ENCODE results near the gene KCNK4. TPM values are rescaled to one million over a fixed set of nuclear protein-coding genes. Genes with fewer than 3 reads are reported as not detected.

Gene KCNK4
- total and polyA plus RNA-seq, 2 of the 13 experiments (the other 11 are each of a cell fraction or from before 2014, with no cell fraction given), result not detected

DNA sequence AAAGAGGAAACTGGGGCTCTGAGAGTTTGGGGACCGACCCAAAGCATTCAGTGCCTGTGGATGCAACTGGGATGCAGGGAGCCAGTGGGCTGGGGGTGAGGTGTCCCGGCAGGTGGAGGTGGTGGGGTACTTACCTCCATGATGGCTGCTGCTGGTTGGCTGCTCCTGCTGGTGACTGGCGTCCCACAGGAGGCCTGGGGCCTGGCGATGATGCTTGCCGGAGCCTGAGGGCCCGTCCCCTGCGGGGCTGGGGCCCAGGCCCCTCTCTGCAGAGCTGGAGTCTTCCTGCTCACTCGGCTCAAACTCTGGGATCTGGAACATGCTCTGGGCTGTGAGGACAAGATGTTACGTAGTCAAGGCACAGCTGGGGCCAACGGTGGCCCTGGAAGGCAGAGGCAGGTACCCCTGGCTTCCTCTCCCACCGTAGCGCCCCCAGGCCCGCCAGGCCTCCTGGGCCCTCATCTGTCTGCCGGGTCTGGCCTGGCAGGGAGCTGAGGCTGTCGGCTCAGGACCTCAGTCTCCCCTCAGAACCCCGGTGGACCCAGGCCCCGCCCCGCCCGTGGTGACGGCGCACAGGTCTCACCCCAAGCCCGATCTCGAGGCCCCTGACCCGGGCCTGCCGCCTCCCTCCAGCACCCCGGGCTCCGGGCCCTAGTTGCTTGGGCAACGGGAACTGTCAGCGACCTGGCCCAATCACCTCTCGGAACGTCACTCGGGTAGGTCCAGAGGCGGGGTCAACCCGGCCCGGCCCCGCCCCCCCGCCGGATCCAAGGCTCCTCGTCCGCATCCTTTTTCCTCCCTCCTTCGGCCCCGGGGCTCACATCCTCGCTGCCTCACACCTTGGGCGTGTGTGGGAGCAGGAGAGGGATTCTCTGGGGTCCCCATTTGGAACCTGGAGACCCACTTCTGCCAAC is 6.8 kb upstream of the KCNK4 start, which contains the start of gene BAD (continued):
- TF ChIP-seq, protein P1, sequence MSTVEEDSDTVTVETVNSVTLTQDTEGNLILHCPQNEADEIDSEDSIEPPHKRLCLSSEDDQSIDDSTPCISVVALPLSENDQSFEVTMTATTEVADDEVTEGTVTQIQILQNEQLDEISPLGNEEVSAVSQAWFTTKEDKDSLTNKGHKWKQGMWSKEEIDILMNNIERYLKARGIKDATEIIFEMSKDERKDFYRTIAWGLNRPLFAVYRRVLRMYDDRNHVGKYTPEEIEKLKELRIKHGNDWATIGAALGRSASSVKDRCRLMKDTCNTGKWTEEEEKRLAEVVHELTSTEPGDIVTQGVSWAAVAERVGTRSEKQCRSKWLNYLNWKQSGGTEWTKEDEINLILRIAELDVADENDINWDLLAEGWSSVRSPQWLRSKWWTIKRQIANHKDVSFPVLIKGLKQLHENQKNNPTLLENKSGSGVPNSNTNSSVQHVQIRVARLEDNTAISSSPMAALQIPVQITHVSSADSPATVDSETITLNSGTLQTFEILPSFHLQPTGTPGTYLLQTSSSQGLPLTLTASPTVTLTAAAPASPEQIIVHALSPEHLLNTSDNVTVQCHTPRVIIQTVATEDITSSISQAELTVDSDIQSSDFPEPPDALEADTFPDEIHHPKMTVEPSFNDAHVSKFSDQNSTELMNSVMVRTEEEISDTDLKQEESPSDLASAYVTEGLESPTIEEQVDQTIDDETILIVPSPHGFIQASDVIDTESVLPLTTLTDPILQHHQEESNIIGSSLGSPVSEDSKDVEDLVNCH (CRISPR knock-in tag; IDR thresholded peaks at IDR 0.05), result no peak
- TF ChIP-seq, protein P2, sequence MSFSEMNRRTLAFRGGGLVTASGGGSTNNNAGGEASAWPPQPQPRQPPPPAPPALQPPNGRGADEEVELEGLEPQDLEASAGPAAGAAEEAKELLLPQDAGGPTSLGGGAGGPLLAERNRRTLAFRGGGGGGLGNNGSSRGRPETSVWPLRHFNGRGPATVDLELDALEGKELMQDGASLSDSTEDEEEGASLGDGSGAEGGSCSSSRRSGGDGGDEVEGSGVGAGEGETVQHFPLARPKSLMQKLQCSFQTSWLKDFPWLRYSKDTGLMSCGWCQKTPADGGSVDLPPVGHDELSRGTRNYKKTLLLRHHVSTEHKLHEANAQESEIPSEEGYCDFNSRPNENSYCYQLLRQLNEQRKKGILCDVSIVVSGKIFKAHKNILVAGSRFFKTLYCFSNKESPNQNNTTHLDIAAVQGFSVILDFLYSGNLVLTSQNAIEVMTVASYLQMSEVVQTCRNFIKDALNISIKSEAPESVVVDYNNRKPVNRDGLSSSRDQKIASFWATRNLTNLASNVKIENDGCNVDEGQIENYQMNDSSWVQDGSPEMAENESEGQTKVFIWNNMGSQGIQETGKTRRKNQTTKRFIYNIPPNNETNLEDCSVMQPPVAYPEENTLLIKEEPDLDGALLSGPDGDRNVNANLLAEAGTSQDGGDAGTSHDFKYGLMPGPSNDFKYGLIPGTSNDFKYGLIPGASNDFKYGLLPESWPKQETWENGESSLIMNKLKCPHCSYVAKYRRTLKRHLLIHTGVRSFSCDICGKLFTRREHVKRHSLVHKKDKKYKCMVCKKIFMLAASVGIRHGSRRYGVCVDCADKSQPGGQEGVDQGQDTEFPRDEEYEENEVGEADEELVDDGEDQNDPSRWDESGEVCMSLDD (CRISPR knock-in tag; IDR thresholded peaks at IDR 0.05; ENCODE audit: borderline replicate concordance), result no peak
- TF ChIP-seq, protein P3, sequence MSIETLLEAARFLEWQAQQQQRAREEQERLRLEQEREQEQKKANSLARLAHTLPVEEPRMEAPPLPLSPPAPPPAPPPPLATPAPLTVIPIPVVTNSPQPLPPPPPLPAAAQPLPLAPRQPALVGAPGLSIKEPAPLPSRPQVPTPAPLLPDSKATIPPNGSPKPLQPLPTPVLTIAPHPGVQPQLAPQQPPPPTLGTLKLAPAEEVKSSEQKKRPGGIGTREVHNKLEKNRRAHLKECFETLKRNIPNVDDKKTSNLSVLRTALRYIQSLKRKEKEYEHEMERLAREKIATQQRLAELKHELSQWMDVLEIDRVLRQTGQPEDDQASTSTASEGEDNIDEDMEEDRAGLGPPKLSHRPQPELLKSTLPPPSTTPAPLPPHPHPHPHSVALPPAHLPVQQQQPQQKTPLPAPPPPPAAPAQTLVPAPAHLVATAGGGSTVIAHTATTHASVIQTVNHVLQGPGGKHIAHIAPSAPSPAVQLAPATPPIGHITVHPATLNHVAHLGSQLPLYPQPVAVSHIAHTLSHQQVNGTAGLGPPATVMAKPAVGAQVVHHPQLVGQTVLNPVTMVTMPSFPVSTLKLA (IDR thresholded peaks at IDR 0.05), result no peak
- TF ChIP-seq, protein P4, sequence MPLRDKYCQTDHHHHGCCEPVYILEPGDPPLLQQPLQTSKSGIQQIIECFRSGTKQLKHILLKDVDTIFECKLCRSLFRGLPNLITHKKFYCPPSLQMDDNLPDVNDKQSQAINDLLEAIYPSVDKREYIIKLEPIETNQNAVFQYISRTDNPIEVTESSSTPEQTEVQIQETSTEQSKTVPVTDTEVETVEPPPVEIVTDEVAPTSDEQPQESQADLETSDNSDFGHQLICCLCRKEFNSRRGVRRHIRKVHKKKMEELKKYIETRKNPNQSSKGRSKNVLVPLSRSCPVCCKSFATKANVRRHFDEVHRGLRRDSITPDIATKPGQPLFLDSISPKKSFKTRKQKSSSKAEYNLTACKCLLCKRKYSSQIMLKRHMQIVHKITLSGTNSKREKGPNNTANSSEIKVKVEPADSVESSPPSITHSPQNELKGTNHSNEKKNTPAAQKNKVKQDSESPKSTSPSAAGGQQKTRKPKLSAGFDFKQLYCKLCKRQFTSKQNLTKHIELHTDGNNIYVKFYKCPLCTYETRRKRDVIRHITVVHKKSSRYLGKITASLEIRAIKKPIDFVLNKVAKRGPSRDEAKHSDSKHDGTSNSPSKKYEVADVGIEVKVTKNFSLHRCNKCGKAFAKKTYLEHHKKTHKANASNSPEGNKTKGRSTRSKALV (CRISPR knock-in tag; IDR thresholded peaks at IDR 0.05), result no peak
- TF ChIP-seq, protein P5, sequence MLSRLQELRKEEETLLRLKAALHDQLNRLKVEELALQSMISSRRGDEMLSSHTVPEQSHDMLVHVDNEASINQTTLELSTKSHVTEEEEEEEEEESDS (CRISPR knock-in tag; IDR thresholded peaks at IDR 0.05; ENCODE audit: borderline replicate concordance), result no peak
- TF ChIP-seq, protein P6, sequence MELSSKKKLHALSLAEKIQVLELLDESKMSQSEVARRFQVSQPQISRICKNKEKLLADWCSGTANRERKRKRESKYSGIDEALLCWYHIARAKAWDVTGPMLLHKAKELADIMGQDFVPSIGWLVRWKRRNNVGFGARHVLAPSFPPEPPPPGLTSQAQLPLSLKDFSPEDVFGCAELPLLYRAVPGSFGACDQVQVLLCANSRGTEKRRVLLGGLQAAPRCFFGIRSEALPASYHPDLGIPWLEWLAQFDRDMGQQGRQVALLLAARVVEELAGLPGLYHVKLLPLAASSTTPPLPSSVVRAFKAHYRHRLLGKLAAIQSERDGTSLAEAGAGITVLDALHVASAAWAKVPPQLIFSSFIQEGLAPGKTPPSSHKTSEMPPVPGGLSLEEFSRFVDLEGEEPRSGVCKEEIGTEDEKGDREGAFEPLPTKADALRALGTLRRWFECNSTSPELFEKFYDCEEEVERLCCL (CRISPR knock-in tag; IDR thresholded peaks at IDR 0.05; ENCODE audit: borderline replicate concordance), result no peak
- no peak for TF ChIP-seq ZNF747 (CRISPR knock-in tag; IDR thresholded peaks at IDR 0.05; ENCODE audit: borderline replicate concordance)
- TF ChIP-seq CBX2 (IDR thresholded peaks at IDR 0.05; ENCODE audit: low read depth, low read length), result no peak
- TF ChIP-seq CBX2 (CRISPR knock-in tag; IDR thresholded peaks at IDR 0.05; ENCODE audit: low read depth), result no peak
- TF ChIP-seq KAT7 (CRISPR knock-in tag; IDR thresholded peaks at IDR 0.05; ENCODE audit: borderline replicate concordance), result no peak
- TF ChIP-seq ETV5 (CRISPR knock-in tag; IDR thresholded peaks at IDR 0.05; ENCODE audit: borderline replicate concordance), result peak; percentile 31; the same call in 1 of the 2 replicates
- no peak for TF ChIP-seq ZFP41 (CRISPR knock-in tag; IDR thresholded peaks at IDR 0.05; ENCODE audit: borderline replicate concordance)
- TF ChIP-seq HOXD1 (CRISPR knock-in tag; IDR thresholded peaks at IDR 0.05), result no peak
- TF ChIP-seq RNF2 (conservative IDR thresholded peaks at IDR 0.05; ENCODE audit: low read depth), result no peak
- TF ChIP-seq ARNT2 (CRISPR knock-in tag; IDR thresholded peaks at IDR 0.05; ENCODE audit: low read depth), result no peak
- TF ChIP-seq ZNF296 (CRISPR knock-in tag; conservative IDR thresholded peaks at IDR 0.05), result no peak

Measured in HepG2 (cell line).